ENCODE results near the gene KRTAP5-5.

DNA sequence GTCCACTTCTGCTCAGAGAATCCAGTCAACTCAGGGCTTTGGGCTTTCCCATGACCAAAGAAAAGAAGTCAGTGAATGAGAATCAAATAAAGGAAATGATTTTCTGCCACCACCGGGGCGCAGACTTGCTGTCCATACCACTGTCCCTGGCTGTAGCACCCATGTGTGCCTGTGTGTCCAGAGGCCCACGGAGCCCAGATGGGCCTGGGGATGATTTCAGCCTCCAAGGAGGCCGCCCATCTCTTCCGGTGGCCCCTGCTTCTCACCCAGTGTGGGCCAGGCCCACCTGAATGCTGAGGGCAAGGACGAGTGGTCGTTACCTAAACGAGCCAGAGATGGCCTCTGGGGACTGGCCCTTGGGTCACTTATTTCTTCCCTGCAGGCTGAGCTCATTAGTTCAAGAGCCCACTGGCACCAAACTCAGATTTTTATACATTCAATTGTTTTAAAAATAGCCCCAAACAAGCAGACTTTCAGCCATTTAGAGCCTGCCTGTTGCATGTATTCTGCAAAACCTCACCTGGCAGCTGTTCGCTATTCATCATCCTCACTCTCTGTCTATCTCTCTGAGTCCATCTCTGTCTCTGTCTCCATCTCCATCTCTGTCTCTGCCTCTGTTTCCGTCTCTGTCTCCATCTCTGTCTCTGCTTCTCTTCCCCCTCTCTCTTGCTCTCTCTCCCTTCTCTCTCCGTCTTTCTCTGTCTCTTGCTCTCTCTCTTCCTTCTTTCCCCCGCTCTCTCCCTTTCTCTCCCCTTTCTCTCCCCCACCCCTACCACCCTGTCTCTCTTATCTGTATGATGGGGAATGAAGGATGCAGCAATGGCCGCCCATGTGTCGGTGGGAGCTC is 24.2 kb downstream of the KRTAP5-5 start:
- TF ChIP-seq, protein P1, sequence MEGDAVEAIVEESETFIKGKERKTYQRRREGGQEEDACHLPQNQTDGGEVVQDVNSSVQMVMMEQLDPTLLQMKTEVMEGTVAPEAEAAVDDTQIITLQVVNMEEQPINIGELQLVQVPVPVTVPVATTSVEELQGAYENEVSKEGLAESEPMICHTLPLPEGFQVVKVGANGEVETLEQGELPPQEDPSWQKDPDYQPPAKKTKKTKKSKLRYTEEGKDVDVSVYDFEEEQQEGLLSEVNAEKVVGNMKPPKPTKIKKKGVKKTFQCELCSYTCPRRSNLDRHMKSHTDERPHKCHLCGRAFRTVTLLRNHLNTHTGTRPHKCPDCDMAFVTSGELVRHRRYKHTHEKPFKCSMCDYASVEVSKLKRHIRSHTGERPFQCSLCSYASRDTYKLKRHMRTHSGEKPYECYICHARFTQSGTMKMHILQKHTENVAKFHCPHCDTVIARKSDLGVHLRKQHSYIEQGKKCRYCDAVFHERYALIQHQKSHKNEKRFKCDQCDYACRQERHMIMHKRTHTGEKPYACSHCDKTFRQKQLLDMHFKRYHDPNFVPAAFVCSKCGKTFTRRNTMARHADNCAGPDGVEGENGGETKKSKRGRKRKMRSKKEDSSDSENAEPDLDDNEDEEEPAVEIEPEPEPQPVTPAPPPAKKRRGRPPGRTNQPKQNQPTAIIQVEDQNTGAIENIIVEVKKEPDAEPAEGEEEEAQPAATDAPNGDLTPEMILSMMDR (IDR thresholded peaks at IDR 0.05) = no peak
- TF ChIP-seq EZH2 (IDR thresholded peaks at IDR 0.05; ENCODE audit: borderline replicate concordance, insufficient read depth, low read depth, low read length, poor library complexity, severe bottlenecking) = no peak

Measured in B cell (primary cell).